Inflammatory macrophage treated with lipopolysaccharide for 1 hour (primary cell): ENCODE measurements around the gene ABCA6.
"Not testable (repeated sequence)": the region's sequence is repeated elsewhere in the genome, so short reads cannot be mapped to it uniquely, and the experiment has no call there.

Source experiments
- DNase-seq, 2 donors: peaks; one replicate each; pipeline ENCODE4 v3.0.0-alpha.2; 2020 to 2022

The ABCA6 gene

DNA sequence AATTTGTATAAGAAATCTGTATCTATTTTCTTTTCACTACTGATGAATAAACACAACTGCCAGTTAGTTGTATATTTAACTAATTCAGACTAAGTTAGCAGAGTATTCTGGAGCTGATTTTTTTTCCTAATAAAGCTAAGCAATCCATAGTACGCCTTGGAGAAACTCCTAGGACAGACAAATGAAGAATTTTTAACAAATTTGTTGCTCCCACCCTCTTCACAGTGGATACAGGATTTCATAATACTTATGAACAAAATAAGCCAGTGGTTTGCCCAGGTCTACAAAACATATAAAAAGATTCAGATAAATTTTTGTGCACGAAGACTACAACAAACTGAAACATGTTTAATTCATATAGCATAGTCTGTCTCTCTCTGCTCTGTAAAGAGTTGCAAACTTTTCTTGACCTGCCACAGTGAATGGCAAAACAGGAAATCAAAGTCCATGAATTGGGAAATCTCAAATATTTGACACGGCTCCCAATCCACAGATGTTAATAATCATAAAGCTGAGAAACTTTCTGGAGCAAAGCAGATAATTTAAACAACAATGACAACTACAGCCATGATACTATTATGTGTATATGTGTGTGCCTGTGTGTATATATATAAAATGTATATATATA lies 594 bp upstream of the ABCA6 start:
- no peak for DNase-seq

DNA sequence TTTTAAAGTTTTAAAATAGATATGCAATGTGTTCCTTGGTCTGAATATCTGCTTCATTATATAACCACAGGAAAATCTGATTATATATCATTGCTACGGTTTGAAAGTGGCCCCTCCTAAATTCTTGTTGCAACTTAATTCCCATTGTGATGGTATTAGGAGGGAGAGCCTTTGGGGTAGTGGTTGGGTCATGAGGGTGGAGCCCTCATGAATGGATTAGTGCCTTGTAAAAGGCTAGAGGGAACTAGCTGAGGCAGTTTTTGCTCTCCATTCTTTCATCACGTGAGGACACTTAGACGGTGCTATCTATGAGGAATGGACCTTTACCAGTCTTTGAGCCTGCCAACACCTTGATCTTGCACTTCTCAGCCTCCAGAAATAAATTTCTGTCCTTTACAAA lies 7.6 kb downstream of the ABCA6 start:
- DNase-seq: no peak

DNA sequence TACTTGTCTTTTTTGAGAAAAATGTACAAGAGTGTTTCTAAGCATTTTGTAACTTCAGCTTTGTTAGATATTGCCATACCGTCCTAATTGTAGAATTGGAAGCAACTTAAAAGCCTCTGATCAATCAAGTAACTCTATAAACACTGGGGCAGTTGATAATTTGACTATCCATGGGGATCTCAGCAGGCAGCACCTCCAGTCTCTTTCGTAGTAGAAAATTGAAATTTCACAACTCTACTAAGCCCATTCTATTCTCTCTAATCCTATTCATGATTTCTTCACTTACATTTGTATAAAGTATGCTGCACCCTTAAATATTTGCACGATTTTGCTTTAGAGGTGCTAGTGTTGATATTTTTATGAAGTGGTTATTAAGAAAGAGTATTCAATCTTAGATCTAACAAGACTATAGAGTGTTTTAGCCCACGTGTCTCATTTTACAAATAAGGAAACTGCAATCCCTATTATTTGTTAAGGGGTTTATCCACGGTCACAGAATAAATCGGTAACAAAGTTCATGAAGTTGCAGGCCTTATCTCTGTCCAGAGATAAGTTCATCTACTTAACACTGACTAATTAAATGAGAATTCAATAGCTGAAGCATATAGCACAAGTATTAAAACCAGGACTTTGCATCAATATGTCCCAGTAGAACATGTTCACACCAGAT lies 10.9 kb downstream of the ABCA6 start:
- DNase-seq: no peak

DNA sequence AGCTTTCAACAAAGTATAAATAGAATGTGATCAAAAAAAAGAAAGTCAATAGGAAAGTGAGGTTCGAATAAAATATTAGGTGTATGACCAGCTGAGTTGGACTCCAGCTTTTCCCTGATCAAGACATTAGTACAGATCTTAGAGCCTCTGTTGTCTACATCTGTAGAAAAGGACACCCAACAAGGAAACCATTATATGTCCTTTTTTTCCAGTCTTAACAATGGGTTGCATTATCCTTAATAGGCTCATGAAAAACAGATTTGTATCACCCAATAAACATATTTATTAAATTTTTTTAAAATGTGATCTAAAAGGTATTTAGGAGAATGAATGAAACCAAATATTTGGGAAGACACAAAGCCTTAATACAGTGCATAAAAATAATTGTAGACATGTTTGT lies 18.1 kb downstream of the ABCA6 start:
- no peak for DNase-seq

DNA sequence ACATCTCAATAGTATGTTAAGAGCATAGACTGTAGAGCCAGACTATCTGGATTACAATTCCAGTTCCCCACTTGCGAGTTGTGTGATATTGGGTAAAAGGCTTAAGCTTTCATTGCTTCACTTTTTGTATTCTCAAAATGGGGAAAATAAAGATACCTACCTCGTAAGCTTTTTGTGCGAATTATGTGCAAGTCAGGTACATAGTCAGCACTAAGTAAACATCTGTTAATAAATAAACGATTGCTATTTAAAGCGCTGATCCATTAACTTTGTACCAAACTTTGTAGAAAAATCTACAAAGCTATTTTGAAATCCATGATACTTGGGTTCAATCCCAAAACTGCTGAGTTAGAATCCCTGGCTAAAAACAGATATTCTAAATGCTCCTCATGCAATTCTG lies 19.6 kb downstream of the ABCA6 start:
- DNase-seq: no peak

DNA sequence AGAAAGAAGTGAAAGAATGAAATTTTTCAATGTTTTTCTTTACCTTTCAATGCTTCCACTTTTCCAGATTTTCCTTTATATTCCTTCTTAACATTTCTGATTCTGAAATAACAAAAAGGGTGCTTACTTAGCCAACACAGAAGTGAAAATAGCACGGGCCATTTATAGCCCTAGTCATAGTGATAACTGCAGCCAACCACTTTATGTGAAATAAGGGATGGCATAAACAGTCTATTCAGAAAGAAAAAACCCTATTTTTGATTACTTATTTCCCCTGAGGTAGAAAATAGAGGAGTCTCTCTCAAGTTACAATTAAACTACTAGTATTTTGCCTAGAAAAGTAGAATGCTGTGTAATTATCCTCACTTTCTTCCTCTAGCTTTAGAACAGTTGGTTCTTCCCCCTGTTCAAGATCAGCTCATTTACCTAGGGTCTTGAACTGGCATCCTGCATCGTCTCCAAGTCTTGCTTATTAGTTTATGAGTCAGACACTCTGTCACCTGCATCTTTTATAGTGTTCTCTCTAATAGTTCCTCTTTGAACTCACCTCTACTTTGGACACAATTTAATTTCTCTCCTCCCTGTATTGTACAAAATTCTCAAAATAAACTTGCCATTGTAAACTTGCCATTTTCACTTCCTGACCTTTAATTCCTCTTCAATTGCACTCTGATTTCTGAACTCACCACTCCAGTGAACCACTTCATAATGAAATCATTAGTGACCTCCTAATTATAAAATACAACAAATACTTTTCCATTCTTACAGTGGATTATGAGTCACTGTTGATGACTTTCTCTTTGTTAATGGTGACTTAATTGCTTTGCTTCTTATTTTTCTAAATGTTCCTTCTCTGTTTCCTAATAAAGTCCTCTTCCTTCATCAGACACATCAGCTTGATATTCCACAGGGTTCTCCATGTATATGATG lies 23.6 kb downstream of the ABCA6 start:
- DNase-seq: peak; percentile 75 to 83

DNA sequence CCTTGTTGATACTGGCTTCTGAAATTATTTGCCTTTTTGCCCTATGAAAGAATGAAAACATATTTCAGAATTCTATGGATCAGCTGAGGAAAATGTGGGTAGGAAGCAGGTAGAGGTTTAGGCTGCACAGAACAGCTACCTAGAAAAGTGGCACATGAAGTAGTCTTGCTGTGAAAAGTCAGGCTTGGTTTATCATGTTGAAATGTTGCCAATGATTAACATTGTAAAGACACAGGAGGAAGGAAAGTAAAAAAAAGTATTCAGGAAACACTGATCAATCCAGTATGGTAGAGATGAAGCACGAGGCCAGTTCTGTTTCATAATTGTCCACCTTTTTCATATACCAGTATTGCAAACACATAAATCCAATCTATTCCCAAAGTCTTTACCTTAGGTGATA lies 29.9 kb downstream of the ABCA6 start:
- DNase-seq: no peak

DNA sequence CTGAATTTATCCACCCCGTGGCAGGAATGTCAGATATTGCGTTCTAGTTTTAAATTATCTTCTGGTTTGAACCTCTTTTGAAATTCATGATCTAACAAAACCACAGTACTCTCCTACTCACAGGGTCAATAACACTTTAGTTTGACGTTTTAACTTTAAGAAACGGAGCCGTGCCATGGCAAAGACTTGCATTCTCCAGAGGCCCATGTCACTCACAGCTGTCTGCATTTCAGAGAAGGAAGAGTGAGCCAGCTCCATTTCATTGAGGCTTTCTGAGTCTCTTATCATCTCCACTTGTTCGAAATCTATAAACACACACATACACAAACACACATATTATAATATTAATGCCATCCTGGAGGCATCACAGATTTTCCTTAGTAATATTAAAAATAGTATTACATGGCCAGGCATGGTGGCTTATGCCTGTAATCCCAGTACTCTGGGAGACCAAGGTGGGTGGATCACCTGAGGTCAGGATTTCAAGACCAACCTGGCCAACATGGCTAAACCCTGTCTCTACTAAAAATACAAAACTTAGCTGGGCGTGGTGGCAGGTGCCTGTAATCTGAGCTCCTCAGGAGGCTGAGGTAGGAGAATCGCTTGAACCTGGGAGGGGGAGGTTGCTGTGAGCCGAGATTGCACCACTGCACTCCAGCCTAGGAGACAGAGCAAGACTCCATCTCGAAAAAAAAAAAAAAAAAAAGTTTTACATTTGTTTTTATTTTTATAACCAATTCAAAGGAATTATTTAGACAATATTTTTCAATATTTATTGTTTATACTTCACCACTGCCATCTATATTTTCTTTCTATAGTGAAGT lies 35.6 kb downstream of the ABCA6 start:
- no peak for DNase-seq

DNA sequence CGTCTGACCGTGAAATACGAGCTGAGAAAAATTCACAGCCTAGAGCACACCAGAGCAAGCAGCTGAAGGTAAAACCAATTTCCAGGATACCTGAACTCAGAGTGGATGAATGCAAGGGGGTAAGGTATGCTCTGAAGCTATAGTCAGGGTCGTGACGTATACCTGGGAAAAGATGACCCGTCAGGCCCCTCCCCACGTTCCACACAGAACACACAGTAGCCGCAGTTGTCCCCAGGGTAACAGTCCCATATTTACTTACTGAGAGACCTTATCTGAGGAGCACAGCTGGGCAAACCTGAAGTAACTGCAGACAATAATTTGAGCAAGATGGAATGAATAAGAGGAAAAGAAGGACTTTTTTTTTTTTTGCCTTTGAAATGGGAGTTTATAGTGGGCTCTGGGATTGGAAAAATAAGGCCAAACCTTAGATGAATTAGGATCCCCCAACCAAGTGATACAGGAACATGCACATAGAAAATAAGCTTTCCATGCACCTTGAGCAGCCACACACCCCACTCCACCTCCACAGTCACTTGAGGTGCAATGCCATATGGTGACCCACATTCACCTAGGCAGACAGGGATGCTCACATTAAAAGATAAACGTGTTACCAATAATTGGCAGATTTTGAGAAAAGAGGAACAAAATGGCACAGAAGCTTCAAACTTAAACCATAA lies 38.0 kb downstream of the ABCA6 start:
- DNase-seq: no peak

DNA sequence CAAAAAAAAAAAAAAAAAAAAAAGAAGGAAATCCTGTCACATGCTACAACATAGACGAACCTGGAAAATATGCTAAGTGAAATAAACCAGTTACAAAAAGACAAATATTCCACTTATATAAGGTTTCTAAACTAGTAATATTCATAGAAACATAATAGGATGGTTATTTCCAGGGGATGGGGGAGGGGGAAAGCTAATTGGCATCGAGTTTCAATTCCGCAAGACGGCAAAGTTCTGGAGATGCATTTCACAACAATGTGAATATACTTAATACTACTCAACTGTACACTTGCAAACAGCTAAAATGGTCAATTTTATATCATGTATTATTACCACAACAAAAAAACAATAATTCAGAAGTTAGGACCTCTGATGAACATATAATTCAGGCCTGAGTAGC lies 43.1 kb downstream of the ABCA6 start:
- DNase-seq: peak; percentile 64 to 70

DNA sequence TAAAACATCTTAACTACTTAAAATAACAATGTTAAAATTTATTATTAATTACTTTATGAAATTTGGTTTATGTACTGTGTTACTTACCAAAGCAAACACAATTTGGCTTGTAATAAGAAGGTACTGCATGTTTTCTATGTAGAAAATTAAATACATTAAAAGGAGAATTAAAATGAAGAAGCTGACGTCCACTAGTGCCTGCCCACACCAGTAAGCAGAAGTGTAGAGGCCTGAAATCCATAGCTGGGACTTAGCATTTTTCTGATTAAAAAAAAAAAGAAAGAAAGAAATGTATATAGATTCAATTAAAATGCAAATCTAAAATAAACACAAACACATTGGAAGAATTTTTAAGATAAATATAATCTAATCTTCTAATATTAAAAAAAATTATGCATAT lies 45.2 kb downstream of the ABCA6 start:
- DNase-seq: peak in 1 of 2 donors; percentile 36

DNA sequence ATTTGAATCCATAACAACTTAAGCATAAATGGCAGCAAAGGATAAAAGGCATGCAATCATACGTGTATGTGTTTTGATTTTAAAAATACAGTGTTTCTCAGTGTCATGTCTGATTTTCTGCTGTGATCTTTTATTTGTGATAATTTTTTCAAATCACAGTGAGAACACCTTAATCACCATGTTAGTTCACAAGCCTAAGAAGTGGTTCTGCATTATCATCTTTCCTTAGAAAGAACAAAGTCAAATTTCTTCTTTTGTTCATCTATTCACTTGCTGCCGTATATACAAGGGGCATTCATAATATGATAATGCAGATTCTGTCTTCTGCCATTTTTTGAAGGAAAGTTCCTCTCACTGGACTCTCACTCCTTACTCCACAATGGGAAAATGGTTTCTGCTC lies 47.7 kb downstream of the ABCA6 start:
- DNase-seq: no peak

DNA sequence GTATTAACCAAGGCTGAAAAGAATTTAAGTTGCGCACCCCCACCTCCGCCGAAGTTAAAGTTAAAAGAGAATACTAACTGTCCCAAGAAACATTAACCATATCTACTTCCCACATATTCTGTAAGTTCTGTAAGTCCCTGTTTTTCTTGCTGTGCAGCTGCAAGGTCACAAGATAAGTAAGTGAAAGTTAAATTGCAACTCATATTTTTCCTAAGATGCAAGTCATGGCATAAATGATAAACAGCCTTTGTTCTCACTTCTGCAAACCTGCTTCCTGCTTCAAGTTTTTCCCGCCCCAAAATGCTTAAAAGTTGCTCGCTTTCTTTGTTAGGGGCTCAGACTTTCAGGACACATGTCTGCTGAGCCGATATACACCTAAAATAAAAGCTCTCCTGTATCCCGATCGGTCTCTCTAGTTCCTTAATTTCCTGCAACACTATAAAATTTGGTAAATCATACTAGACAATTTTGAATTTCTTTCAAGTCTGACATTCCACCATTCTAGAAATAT lies 48.4 kb downstream of the ABCA6 start:
- peak; percentile 68 to 90 for DNase-seq

DNA sequence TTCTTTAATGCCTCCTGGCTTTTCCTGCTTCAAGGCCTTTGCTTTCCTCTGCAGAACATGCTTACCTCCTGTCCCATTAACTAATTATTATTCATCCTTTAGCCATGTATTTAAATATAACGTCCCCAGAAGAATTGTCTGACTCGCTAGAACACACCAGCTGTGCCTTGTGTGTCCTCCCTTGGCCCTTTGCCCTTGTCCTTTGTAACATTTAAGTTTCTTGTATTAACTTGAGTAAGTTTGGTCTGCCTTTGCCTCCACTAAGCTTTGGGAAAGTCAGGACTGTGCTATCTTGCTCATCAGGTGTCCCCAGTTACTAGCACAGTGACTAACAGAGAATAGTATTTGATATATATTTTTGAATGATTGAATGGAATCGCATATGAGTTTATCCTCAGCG lies 51.3 kb downstream of the ABCA6 start:
- DNase-seq: no peak

DNA sequence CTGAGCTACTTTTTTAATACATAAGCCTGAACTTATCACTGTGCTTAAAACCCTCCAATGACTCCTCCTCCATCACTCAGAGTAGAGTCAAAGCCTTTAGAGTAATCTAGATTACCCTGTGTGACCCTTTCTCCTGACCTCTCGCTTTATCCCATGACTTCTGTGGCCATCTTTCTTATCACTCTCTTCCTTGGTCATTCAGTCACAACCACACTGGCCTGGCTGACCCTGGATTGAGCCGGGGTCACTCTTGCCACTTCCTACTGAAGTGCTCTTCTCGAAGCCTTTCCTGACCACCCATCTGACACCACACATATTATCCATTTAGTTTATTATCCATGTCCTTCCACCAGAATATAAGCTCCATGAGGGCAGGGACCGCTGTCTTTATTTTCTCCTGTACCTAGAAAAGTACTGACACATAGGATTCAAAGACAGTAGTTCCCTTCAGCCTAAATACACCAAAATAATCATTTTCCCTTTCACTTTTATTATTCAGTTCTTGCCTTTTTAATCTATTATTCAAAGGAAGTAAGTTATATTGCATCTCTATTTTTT lies 53.0 kb downstream of the ABCA6 start:
- DNase-seq: no peak

DNA sequence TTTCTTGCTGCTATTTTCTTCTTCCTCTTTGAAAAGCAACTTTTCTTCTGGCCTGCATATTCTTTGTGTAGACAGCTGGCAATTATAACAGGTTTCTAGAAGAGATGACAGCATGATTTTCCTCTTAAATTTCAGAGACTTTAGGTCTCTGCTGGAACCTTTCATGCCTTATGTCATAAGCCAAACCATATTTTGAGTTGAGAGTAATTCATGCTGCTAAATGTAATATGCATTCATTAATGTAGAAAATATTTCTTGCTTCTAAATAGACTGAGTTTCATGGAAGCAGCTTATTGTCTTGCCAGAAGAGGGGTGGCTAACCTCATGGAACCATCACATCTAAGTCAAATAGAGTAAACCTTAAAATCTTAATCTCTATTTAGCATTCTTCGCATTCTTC lies 55.1 kb downstream of the ABCA6 start:
- DNase-seq: no peak

DNA sequence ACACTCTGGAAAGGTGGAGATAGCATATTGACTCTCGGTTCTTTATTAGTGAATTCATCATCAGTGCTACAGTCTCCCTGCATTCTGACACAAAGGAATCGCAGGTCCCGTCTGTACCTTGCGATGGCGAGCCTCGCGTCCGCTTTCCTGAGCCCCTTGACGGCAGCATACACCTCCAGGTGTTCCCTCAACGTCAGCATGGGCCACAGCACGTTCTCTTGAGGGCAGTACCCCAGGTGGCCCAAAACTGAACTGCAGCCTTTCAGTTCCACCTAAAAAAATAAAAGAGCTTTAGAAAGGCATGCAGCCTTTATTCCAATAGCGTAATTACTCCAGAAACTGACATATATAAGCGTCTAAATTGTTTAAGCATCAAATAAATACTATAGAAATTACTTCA lies 56.8 kb downstream of the ABCA6 start:
- DNase-seq: no peak

DNA sequence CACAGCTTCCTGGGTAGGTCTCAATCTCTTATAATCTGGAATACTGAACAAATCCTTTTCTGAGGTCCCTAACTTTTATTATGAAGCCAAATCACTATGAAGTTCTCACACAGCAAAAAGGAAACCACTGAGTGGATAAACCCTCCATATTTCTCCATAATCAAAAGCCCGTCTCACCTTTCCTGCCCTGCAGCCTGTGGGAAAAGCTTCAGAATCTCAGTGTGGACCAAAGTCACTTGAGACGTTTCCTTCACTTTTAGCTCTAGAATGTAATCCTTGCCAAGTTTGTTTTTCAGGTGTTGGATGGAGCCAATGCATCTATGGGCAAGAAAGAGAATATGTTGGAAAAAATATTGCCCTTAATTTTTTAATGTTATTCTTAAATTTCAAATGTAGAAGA lies 59.0 kb downstream of the ABCA6 start:
- DNase-seq: no peak

DNA sequence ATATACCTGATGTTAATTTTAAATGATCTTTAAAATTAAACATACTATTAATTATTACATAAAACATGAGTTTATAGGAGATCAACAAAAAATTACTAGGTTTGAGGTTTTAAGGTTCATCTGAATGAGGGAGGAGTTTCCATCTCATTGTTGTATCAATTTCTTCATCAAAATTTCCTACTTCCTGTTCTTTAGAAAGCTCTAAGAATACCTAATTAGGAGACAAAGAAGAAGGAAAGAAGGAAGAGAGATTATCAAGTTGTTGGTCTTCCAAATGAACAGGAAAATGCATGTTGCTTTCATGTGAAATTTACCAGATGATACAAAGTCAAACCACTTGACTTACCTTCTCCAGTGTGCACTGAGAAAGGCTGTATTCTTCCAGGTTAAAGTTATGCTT lies 62.8 kb downstream of the ABCA6 start:
- DNase-seq: peak in 1 of 2 donors; percentile 34

DNA sequence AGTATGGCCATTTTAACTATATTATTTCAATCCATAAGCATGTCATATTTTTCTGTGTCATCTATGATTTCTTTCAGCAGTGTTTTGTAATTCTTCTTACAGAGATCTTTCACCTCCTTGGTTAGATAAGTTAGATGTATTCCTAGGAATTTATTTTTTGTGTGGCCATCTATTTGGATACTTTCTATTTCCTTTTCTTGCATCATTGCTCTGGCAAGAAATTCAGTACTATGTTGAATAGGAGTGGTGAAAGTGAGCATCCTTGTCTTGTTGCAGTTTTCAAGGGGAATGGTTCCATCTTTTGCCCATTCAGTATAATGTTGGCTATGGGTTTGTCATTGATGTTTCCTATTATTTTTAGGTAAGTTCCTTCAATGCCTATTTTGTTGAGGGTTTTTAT lies 65.9 kb downstream of the ABCA6 start:
- DNase-seq: no peak

DNA sequence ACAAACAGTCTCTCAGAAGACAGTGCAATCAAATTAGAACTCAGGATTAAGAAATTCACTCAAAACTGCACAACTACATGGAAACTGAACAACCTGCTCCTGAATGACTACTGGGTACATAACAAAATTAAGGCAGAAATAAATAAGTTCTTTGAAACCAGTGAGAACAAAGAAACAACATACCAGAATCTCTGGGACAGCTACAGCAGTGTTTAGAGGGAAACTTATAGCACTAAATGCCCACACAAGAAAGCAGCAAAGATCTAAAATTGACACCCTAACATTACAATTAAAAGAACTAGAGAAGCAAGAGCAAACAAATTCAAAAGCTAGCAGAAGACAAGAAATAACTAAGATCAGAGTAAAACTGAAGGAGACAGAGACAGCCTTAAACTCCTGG lies 68.3 kb downstream of the ABCA6 start:
- not testable (repeated sequence) for DNase-seq

DNA sequence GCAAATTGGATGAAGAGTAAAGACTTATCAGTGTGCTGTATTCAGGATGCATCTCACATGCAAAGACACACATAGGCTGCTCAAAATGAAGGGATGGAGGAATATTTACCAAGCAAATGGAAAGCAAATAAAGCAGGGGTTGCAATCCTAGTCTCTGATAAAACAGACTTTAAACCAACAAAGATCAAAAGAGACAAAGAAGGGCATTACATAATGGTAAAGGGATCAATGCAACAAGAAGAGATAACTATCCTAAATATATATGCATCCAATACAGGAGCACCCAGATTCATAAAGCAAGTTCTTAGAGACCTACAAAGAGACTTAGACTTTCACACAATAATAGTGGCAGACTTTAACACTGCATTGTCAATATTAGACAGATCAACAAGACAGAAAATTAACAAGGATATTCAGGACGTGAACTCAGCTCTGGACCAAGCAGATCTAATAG lies 68.9 kb downstream of the ABCA6 start:
- DNase-seq: not testable (repeated sequence)
